T-helper 22 cell (primary cell): ENCODE data around the gene LRRC74A.

Experiments
- DNase-seq: peaks from one replicate; pipeline ENCODE4 v3.0.0-alpha.2; 2020; ENCODE audit warnings: low read depth

Gene LRRC74A

DNA sequence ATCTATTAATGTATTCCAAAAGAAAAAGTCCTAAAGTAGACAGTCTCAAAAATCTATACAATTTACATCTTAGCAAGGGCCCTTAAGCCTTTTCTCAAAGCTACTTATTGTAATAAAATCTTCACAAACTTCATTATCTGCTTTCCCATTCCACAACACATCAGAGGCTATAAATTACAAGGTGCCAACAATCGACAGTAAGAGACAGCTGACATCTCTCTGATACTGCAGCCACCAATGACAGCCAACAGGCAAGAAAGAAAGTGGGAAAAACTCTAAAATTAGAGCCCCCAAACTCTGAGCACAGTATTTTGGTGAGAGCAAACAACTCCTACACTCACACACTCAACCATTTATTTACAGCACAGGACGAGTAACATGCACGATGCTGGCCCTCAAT, 15.7 kb upstream of the LRRC74A start:
- no peak for DNase-seq

- DNase-seq = no peak
Observed at GRCh38 chr14:76810953-76811400, 15.2 kb upstream of the LRRC74A start.

DNA sequence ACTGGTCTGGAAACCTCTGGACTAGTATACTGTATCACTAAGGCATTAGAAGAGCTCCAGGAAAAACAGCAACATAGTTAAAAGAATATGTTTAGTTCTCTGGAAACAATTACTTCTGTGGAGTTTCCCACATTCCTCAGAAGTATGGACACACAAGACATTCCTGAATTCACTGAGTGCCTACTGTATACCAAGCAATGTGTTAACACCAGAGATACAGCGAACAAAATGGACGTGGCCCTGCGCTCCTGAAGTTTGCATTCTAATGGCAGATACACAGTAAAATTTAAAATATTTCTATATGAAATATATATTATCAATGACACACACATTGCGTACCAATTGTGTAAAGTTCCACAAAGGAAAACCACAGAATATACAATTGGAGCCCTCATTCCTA, 14.6 kb upstream of the LRRC74A start:
- DNase-seq = no peak

DNA sequence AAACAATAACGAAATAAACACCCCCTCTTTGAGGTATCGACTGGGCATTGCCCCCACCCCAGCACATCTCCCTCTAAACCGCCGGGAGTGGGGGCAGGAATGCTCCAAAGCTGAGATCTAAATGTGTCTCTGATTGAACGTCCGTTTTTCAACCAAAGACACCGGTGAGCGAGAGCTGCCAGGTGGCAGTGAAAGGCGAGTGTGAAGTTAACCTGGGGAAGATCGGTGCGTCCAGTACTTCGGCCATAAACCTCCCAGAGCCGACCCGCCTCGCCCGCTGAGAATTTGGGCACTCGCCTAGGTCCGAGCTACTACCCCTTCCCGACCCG, 14.2 kb upstream of the LRRC74A start:
- DNase-seq = no peak

- DNase-seq = peak; percentile 92
Observed at GRCh38 chr14:76812422-76813383, 13.5 kb upstream of the LRRC74A start, which contains the start of gene ANGEL1. ANGEL1 (minus strand) TSS chr14:76812882; CDS start chr14:76812827, 55 bp downstream.

DNA sequence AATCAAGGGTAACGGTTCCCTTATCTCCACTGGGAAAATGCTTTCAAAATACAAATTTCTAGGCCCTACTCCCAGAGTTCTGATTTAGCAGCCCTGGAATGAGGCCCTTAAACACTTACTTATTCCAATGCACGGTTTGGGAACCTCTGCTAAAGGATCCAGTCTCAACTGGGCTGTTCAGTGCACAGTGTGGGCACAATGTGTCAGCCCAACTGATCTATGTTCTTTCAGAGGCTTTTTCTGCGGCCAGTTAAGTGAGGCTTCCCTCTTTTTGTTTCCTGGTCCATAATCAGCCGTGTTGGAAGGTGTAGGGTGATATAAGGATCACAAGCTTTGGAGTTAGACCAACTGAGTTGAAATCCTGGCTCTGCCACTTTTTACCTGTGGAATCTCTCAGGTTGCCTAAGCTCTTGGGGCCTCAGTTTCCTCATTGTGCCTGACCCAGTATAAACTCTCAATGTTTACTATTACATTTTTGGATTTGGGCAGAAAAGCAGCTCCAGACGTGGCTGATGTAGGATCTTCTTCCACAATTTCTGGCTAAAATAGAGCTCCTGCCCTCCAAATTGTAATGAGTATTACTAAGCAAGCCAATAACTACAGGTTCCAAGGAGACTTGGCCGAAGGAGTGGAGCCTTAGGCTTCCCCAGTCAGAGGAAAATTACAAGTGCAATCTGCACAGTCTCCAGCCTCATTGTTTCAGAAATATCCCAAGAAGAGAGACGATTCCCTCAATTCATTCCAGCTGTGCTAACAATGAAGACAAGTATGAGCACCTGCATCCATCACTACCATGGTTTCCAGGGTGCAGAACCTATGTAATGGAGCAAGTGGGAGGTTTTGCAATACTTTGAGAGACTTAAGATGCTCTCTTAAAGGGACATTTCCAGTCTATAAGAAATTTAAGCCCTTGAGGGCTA, 11.2 kb upstream of the LRRC74A start:
- DNase-seq = no peak

- no peak for DNase-seq
Observed at GRCh38 chr14:76820700-76821099, 5.5 kb upstream of the LRRC74A start.

- DNase-seq = no peak
Observed at GRCh38 chr14:76827696-76828296, 1.6 kb downstream of the LRRC74A start.

GRCh38 chr14:76828339-76829012, 2.3 kb downstream of the LRRC74A start:
- no peak for DNase-seq

DNA sequence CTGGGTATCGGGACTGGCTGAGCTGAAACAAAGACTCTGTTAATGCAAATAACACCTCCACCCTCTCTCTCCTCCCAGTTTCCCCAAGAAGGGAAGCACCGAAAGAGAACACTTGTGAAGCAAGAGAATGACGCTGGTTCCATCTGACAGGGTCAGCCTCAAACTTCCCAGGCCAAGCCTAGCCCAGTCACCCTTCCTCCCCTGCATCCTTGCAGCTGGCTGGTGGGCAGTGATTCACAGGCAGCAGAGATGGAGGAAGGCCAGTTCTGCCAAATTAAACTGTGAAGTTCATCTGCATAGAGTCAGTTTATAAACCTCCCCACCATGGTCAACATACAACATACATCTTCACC, 2.8 kb downstream of the LRRC74A start:
- DNase-seq = no peak

GRCh38 chr14:76829650-76830421, 3.6 kb downstream of the LRRC74A start:
- DNase-seq = no peak

- DNase-seq = no peak
Observed at GRCh38 chr14:76830556-76830955, 4.3 kb downstream of the LRRC74A start.

- DNase-seq = no peak
Observed at GRCh38 chr14:76832503-76832988, 6.3 kb downstream of the LRRC74A start.

GRCh38 chr14:76833011-76833410, 6.8 kb downstream of the LRRC74A start:
- no peak for DNase-seq

DNA sequence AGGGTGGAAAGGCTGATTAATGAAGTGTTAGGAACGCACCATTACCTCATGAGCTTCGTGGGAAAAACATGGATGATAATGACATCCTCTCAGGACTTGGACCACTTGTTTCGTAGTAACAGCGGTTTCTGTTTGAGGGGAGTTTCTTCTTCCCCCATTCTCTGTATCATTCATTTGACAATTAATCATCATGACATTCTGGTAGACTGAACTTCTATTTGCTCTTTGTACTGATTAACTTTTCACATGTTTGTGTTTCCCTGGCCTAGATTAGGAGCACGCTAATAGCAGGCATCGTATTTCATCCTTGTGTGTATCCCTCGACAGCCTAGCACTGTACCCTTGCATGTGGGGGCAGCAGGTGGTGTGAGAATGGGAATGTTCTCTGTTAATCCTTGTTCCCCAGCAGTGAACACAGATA, 8.0 kb downstream of the LRRC74A start:
- DNase-seq = no peak

DNA sequence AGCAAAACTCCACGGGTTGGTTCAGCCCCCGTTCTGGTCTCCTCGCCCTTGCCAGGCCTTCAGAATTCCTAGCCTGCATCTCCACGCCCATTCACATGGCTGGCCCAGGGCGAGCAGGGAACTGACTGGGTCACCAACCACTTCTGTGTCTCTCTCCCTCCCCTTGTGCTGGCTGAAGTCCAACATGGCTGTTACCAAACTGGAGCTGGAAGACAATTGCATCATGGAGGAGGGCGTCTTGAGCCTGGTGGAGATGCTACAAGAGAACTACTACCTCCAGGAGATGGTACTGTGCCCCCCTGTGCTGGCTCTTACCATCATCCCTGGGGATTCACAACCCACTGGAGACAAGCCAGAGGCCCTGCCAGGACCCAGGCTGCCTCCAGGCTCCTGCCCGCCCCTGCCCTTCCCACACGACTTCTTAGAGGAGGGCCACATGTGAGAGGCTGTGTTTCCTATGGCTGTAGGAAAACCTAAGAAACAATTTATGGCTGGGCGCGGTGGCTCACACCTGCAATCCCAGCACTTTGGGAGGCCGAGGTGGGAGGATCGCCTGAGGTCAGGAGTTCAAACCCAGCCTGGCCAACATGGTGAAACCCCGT, 9.9 kb downstream of the LRRC74A start:
- no peak for DNase-seq

GRCh38 chr14:76837524-76837923, 11.3 kb downstream of the LRRC74A start:
- DNase-seq = no peak

DNA sequence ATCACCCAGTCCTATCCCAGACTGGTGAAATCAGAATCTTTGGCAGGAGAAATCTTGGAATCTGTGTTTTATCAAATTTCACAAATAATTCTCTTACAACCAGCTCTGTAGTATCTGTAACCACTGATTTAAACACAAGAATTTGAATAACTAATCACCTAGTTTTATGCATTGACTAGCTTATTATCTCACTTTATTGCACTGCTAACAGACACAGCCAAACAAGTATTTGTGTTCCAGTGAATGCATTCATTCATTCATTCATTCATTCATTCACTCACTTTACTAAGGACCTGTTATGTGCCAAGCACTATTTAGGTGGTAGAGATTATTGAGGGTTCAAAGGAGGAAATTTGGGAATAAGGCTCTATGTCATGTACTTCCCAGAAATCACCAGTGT, 16.2 kb downstream of the LRRC74A start:
- no peak for DNase-seq

DNA sequence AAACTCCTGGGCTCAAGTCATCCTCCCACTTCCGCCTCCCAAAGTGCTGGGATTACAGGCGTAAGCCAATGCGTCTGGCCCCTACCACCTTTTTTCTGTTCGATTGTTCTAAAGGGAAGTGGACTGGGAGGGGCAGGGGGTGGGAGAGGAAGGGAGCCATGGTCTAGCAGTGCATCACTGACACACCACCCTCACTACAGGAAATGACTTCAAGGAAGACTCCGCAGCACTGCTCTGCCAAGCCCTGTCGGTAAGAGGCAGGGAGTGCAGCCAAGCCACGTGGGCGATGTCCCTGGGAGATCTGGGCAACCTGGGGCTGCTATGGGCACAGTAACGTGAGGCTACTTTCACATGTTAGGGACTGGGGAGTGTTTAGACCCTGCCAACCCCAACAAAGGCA, 18.0 kb downstream of the LRRC74A start:
- peak; percentile 18 for DNase-seq

DNA sequence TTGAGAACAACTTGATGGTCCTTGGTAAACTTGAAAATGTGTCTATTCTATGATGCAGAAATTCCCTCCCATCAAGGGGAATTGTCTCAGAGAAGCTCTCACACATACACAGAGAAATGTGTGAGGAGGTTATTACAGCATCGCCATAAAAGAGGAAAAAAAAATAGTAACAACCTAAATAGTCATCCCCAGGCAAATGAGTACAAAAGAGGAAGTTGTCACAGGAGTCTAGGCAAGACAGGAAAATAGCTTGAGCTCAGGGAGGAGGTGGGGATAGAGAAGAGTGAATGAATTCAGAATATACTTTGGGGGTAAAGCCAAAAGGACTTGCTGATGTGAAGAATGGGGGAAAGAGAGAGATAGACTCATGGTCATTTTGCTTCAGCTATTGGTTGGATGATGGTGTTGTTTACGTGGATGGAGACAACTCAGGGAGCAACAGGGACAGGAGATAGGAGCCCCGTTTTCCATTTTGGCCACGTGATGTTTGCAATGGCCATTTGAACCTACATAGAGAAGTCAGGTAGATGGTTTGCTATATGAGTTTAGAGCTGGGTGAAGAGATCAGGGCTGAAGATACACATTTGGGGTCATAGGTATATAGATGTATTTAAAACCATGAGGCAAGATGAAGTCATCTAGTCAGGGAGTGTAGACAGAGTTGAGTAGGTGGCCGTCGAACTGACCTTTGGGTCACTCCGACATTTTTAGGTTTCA, 20.3 kb downstream of the LRRC74A start:
- no peak for DNase-seq
